Thoracic aorta (tissue), 2 donors: ENCODE data around the gene DMD. TPM values are rescaled to one million over a fixed set of nuclear protein-coding genes. Genes with fewer than 3 reads are reported as not detected.

Experiments used
- ATAC-seq: fragments of 150-250 bp; one replicate; pipeline ENCODE4 v1.8.0; 2017; ENCODE audit warnings: low read depth; ENCODE audit not compliant: insufficient number of reproducible peaks, low FRiP score
- DNase-seq: peaks from one replicate; pipeline ENCODE4 v3.0.0-alpha.2; 2020; ENCODE audit warnings: low spot score
- H3K27ac ChIP-seq, 2 donors: fragments of 200-600 bp; sonication (generic); 1 replicate in 1 of 2; 2 replicates in 1 of 2; pipeline ENCODE4 v1.5.1; 2016; ENCODE audit warnings: mild to moderate bottlenecking in 2 of 2, moderate library complexity in 2 of 2
- H3K27me3 ChIP-seq: fragments of 200-600 bp; sonication (generic); replicated peaks from 2 replicates; pipeline ENCODE4 v1.6.0; 2016; ENCODE audit warnings: mild to moderate bottlenecking; ENCODE audit not compliant: insufficient read depth
- H3K36me3 ChIP-seq: fragments of 200-600 bp; sonication (generic); one replicate; pipeline ENCODE4 v1.5.1; 2016
- H3K4me1 ChIP-seq, 2 donors: fragments of 200-600 bp; sonication (generic); 1 replicate in 1 of 2; 2 replicates in 1 of 2; pipeline versions ENCODE4 v1.5.1 to v1.6.0; 2016; ENCODE audit warnings: low read depth in 2 of 2, mild to moderate bottlenecking in 1 of 2; ENCODE audit not compliant: control insufficient read depth in 1 of 2
- H3K4me3 ChIP-seq: fragments of 200-600 bp; sonication (generic); 2 replicates; pipeline ENCODE4 v1.5.1; 2016; ENCODE audit warnings: mild to moderate bottlenecking
- H3K9me3 ChIP-seq: fragments of 200-600 bp; sonication (generic); 2 replicates; pipeline ENCODE4 v1.5.1; 2016
- total RNA-seq, 2 donors: library from RNA; depleted of rRNA; stranded (reverse); fragments of >200 nt; gene quantifications; one replicate each; pipeline versions ENCODE4 v1.1.0 to v1.2.3, GENCODE V29; 2016
- TF ChIP-seq, protein P1 (sequence below): fragments of 200-600 bp; sonication (generic); IDR thresholded peaks from one replicate; pipeline ENCODE4 v1.5.1; 2019; ENCODE audit warnings: antibody characterized with exemption

The DMD gene
- total RNA-seq, 2 donors from 2014 or later: 224 to 233 TPM

GRCh38 chrX:31884535-31884934, 1326.8 kb downstream of the DMD start:
- no peaks in the 10 kb centered on the region for H3K36me3 ChIP-seq
- ATAC-seq: no peak
- H3K27ac ChIP-seq: no peak overlapping the region

GRCh38 chrX:31872007-31872406, 1339.3 kb downstream of the DMD start:
- peaks cover 0 to 23% of the 10 kb centered on the region in 2 donors for H3K4me1 ChIP-seq
- no peak overlapping the region for H3K27ac ChIP-seq
- no peaks in the 10 kb centered on the region for H3K36me3 ChIP-seq
- H3K27me3 ChIP-seq: no peaks in the 10 kb centered on the region
- DNase-seq: no peak
- H3K9me3 ChIP-seq: no peaks in the 10 kb centered on the region
- ATAC-seq: no peak
- H3K4me3 ChIP-seq: peak overlapping the region; percentile 16
- TF ChIP-seq, protein P1, sequence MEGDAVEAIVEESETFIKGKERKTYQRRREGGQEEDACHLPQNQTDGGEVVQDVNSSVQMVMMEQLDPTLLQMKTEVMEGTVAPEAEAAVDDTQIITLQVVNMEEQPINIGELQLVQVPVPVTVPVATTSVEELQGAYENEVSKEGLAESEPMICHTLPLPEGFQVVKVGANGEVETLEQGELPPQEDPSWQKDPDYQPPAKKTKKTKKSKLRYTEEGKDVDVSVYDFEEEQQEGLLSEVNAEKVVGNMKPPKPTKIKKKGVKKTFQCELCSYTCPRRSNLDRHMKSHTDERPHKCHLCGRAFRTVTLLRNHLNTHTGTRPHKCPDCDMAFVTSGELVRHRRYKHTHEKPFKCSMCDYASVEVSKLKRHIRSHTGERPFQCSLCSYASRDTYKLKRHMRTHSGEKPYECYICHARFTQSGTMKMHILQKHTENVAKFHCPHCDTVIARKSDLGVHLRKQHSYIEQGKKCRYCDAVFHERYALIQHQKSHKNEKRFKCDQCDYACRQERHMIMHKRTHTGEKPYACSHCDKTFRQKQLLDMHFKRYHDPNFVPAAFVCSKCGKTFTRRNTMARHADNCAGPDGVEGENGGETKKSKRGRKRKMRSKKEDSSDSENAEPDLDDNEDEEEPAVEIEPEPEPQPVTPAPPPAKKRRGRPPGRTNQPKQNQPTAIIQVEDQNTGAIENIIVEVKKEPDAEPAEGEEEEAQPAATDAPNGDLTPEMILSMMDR: no peak

More at GRCh38 chrX:31884535-31884934, 1326.8 kb downstream of the DMD start:
- TF ChIP-seq, protein P1: no peak
- no peak overlapping the region for H3K4me3 ChIP-seq
- no peaks in the 10 kb centered on the region for H3K27me3 ChIP-seq
- H3K4me1 ChIP-seq: peaks cover 0 to under 1% of the 10 kb centered on the region in 2 donors
- no peaks in the 10 kb centered on the region for H3K9me3 ChIP-seq
- DNase-seq: no peak

- ATAC-seq (no peak), DNase-seq (no peak)
- peaks cover 0 to 23% of the 10 kb centered on the region in 2 donors for H3K4me1 ChIP-seq
- H3K4me3 ChIP-seq: no peak overlapping the region
- H3K27me3 ChIP-seq: no peaks in the 10 kb centered on the region
- TF ChIP-seq, protein P1: no peak
- H3K9me3 ChIP-seq: no peaks in the 10 kb centered on the region
- H3K27ac ChIP-seq: no peak overlapping the region
- no peaks in the 10 kb centered on the region for H3K36me3 ChIP-seq
These were observed 1341.1 kb downstream of the DMD start for GRCh38 chrX:31870267-31870666.

DNA sequence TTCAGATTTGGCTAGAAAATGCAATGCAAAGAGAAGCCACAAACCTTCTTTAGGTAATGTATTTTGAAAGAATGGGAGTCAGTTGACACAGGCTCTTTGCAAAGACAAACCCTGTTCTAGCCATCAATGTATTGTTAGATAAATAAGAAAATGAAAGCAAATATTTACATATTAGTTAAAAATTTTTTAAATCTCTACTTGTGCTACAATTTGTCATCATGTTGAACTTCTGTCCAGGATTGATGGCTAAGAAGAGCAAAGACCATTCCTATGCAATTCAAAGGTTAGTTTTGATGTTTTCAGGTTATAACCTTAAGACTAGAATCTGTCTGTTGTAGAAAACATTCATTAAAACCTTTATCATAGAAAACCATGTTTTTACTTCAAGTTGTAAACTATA, 1350.7 kb downstream of the DMD start:
- no peak overlapping the region for H3K27ac ChIP-seq
- no peak overlapping the region for H3K4me3 ChIP-seq
- H3K36me3 ChIP-seq: no peaks in the 10 kb centered on the region
- ATAC-seq (no peak), DNase-seq (no peak)
- no peaks in the 10 kb centered on the region for H3K4me1 ChIP-seq
- H3K27me3 ChIP-seq: no peaks in the 10 kb centered on the region
- H3K9me3 ChIP-seq: no peaks in the 10 kb centered on the region
- TF ChIP-seq, protein P1: no peak

DNA sequence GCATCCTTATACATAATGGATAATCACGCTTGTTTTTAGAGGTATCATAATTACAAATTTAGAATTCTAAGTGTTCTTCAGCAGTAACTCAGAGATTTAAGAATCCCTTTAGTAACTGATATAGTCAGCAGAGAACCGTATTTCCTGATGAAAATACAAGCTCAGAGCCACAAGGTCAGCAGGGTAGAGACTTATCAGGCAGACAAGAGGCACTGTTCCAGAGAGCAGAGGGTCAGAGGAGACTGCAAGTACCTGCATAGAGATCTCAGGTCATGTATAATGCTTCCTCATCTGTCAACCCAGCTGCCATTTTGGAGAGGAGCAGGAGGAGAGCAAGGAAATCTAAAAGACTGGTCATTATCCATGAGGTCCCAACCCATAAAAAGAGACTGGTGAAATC, 1352.4 kb downstream of the DMD start:
- ATAC-seq (no peak), DNase-seq (no peak)
- H3K36me3 ChIP-seq: no peaks in the 10 kb centered on the region
- TF ChIP-seq, protein P1: no peak
- no peak overlapping the region for H3K27ac ChIP-seq
- no peaks in the 10 kb centered on the region for H3K4me1 ChIP-seq
- no peaks in the 10 kb centered on the region for H3K9me3 ChIP-seq
- no peaks in the 10 kb centered on the region for H3K27me3 ChIP-seq
- no peak overlapping the region for H3K4me3 ChIP-seq
